ENCODE measurements around the gene HIRIP3.

DNA sequence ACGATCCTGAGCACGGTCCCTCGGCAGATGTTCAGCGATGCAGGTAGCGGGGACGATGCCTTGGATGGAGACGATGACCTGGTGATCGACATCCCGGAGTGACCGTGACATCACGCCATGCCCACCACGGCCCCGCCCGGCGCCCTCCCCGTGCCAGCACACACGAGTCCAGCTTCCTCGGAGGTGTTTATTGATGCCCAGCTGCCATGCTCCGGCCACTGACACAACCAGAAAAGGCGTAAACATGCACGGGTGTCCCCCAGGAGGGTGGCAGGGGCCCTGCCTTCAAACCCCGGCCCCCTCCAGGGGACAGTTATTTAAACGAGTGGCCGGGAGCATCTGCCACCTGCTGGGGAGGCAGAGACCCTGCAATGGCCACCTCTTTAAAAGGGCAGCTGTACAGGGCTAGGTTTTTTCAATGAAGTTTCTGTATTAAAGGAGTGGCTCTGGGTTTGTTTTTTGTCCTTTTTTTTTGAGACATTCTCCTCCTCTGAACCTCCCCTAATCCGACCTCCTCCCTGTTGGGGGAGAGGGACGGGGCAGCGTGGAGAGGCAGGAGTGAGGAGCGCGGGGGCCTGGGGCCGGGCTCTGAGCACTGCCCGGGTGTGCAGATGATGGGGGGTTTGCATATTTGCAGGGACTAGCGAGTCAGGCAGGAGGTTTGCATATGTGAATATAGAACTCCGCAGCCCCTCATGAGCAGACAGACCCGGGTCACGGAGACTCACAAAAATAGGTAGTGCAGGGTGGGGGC is 10.1 kb upstream of the HIRIP3 start:
- TF ChIP-seq, protein P1, sequence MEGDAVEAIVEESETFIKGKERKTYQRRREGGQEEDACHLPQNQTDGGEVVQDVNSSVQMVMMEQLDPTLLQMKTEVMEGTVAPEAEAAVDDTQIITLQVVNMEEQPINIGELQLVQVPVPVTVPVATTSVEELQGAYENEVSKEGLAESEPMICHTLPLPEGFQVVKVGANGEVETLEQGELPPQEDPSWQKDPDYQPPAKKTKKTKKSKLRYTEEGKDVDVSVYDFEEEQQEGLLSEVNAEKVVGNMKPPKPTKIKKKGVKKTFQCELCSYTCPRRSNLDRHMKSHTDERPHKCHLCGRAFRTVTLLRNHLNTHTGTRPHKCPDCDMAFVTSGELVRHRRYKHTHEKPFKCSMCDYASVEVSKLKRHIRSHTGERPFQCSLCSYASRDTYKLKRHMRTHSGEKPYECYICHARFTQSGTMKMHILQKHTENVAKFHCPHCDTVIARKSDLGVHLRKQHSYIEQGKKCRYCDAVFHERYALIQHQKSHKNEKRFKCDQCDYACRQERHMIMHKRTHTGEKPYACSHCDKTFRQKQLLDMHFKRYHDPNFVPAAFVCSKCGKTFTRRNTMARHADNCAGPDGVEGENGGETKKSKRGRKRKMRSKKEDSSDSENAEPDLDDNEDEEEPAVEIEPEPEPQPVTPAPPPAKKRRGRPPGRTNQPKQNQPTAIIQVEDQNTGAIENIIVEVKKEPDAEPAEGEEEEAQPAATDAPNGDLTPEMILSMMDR (IDR thresholded peaks at IDR 0.05): peak in 5 of 7 experiments; percentile 63 to 82 (median 78)
- TF ChIP-seq EP300 (IDR thresholded peaks at IDR 0.05) (no peak), POLR2A (IDR thresholded peaks at IDR 0.05) (no peak), POLR2AphosphoS5 (IDR thresholded peaks at IDR 0.05) (no peak)

Measured in stomach (tissue), 4 donors.